ENCODE data around the gene MYO6.
"Not testable (repeated sequence)": the region's sequence is repeated elsewhere in the genome, so short reads cannot be mapped to it uniquely, and the experiment has no call there.

The MYO6 gene

GRCh38 chr6:75893058-75893775, 144.2 kb downstream of the MYO6 start:
- DNase-seq (ENCODE audit: low spot score) = peak; percentile 68

GRCh38 chr6:75893776-75894152, 144.7 kb downstream of the MYO6 start:
- DNase-seq (ENCODE audit: low spot score) = no peak

- no peak for DNase-seq (ENCODE audit: low spot score)
Measured at GRCh38 chr6:75896526-75896925, 147.5 kb downstream of the MYO6 start.

- not testable (repeated sequence) for DNase-seq (ENCODE audit: low spot score)
Measured at GRCh38 chr6:75900216-75900615, 151.2 kb downstream of the MYO6 start.

GRCh38 chr6:75905129-75905528, 156.1 kb downstream of the MYO6 start:
- not testable (repeated sequence) for DNase-seq (ENCODE audit: low spot score)

- DNase-seq (ENCODE audit: low spot score) = no peak
Measured at GRCh38 chr6:75906871-75907270, 157.8 kb downstream of the MYO6 start.

- no peak for DNase-seq (ENCODE audit: low spot score)
Measured at GRCh38 chr6:75907444-75907843, 158.4 kb downstream of the MYO6 start.

- DNase-seq (ENCODE audit: low spot score) = no peak
Measured at GRCh38 chr6:75913040-75913439, 164.0 kb downstream of the MYO6 start.

GRCh38 chr6:75922226-75922625, 173.2 kb downstream of the MYO6 start:
- DNase-seq (ENCODE audit: low spot score) = no peak

GRCh38 chr6:75926293-75927168, 177.5 kb downstream of the MYO6 start:
- DNase-seq (ENCODE audit: low spot score) = no peak

- DNase-seq (ENCODE audit: low spot score) = no peak
Measured at GRCh38 chr6:75931011-75931680, 182.1 kb downstream of the MYO6 start.

- peak; percentile 19 for DNase-seq (ENCODE audit: low spot score)
Measured at GRCh38 chr6:75932067-75932466, 183.0 kb downstream of the MYO6 start.

- no peak for DNase-seq (ENCODE audit: low spot score)
Measured at GRCh38 chr6:75933387-75933975, 184.4 kb downstream of the MYO6 start.

- peak; percentile 67 for DNase-seq (ENCODE audit: low spot score)
Measured at GRCh38 chr6:75934643-75935472, 185.8 kb downstream of the MYO6 start.

- no peak for DNase-seq (ENCODE audit: low spot score)
Measured at GRCh38 chr6:75935473-75935793, 186.4 kb downstream of the MYO6 start.

GRCh38 chr6:75936682-75937081, 187.6 kb downstream of the MYO6 start:
- no peak for DNase-seq (ENCODE audit: low spot score)

GRCh38 chr6:75937846-75938245, 188.8 kb downstream of the MYO6 start:
- DNase-seq (ENCODE audit: low spot score) = no peak

GRCh38 chr6:75940564-75940963, 191.5 kb downstream of the MYO6 start:
- DNase-seq (ENCODE audit: low spot score) = no peak

- DNase-seq (ENCODE audit: low spot score) = no peak
Measured at GRCh38 chr6:75941509-75941908, 192.5 kb downstream of the MYO6 start.

GRCh38 chr6:75943381-75943780, 194.3 kb downstream of the MYO6 start:
- DNase-seq (ENCODE audit: low spot score) = no peak

- DNase-seq (ENCODE audit: low spot score) = no peak
Measured at GRCh38 chr6:75946146-75946831, 197.2 kb downstream of the MYO6 start.
